DMS 273 (cell line): Measurements from ENCODE around the gene ZCCHC7.
A peak's percentile ranks its signal among the peaks of the same experiment; 100 is the strongest.
"Not testable (repeated sequence)": the region's sequence is repeated elsewhere in the genome, so short reads cannot be mapped to it uniquely, and the experiment has no call there.

ENCODE experiments used
- DNase-seq: peaks from one replicate; lab custom pipeline; 2025; ENCODE audit not compliant: unreplicated experiment; lab: John Stamatoyannopoulos, UW

ZCCHC7 gene

DNA sequence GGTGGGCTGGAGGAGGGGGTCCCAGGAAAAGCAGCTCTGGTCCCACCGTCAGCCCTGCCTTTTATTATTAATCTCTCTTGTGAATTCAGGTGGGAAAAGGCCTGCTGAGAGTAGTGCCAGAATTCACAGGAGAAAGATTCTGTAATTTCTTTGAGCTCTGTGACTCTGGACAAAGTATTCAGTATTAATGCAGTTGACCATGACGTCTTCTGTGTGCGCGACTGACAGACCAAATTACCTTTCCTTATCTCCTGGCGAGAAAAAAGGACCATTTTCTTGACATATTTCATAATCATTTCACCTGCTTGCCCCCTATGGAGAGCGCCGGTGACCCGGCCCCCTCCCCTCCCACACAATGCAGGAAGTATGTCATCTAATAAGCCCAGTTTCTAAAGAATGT is 275.3 kb downstream of the ZCCHC7 start:
- no peak for DNase-seq

DNA sequence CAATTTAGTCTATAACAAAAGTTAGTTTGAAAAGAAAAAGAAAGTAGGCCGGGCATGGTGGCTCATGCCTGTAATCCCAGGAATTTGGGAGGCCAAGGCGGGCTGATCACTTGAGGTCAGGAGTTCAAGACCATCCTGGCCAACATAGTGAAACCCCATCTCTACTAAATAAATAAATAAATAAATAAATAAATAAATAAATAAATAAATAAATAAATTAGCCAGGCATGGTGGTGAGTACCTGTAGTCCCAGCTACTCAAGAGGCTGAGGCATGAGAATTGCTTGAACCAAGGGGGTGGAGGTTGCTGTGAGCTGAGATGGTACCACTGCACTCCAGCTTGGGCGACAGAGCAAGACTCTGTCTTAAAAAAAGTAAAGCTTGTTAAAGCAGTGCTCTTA is 277.6 kb downstream of the ZCCHC7 start:
- DNase-seq, result not testable (repeated sequence)

DNA sequence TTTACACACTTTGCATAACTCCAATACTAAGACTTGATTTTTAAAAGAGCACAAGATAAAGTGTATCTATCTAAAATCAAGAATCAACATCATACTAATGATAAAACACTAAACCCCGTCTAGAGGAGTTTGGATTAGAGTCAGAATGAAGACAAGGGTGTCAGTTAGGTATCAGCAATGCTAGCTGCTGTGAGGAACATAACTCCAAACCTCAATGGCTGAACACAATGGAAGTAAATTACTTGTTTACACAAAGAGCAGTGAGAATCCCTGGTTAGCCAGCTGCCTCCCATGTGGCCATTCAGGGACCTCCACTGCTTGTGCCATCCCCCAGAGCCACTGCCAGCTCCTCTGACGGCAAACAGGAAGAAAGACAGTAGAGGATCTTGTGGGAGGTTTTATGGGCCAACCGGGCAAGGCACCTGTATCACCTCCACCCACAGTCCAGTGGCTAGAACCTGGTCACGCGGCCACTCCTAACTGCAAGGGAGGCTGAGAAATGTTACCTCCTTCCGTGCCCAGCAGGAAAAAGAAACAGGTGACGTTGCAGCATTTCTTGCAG is 278.2 kb downstream of the ZCCHC7 start:
- DNase-seq, result no peak

DNA sequence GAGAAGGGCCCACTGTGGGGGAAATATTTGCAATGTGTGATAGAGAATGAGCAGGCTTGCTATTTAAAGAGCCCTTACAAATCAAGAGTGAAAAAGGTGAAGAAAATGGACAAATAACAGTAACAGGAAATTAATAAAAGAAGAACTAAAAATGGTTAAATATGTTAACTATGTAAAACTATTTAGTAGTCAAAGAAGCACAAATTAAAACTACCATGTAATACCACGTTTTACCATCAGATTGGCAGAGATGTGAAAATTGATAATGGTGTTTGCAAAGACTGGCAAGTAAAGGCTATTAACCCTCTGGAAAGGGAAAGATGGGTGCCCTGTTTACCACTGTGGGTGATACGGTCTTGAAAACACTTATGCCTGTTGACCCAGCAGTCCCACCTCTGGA is 279.0 kb downstream of the ZCCHC7 start:
- no peak for DNase-seq

DNA sequence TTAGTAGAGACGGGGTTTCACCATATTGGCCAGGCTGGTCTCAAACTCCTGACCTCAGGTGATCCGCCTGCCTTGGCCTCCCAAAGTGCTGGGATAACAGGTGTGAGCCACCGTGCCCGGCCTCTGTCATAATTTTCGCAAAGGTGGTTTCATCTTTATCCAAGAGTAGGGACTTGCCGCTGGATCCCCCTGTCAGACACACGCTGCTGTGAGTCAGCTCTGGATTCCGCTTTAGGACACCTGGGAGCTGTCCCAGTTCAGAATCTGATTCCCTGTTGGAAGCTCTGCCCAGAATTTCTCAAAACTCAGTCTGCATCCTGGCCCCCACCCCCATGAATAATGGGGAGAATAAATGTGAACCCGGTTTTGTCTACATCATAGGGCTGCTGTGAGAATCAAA is 284.2 kb downstream of the ZCCHC7 start:
- no peak for DNase-seq

DNA sequence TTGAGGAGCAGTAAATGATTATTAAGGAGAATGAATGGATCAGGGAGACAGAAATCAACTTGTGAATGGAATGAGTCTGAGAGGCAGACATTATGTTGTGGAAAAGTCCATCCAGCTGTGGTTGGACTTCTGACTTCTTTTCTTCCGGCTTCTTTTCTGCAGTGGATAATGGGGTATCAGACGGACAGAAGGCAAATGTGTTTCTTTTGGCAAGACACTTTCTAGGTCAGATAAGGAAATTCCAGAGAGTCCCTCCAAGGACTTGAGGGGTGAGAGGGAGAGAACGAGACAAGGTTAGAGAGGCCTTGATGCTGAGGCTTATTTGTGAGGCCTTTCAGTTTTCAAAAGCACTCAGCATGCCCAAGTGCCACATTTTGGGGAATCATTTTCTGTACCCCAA is 285.0 kb downstream of the ZCCHC7 start:
- DNase-seq, result no peak

DNA sequence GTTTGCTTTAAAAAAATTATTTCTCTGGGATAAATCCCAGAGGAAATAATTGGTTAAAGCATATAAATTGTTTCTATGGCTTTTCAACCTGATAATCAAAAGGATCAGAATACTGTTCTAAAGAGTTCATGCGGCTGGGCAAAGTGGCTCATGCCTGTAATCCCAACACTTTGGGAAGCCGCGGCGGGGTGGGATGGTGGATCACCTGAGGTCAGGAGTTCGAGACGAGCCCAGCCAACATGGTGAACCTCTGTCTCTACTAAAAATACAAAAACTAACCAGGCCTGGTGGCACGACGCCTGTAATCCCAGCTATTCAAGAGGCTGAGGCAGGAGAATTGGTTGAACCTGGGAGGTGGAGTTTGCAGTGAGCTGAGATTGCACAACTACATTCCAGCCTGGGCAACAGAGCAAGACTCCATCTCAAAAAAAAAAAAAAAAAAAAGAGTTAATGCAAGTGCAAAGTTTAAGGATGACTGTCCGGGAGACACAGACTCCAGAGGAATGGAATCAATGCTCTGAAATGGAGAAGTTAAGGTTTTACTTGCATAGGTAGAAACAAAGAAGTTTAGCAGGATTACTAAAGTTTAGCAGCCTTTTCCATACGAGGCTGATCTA is 285.5 kb downstream of the ZCCHC7 start:
- DNase-seq, result no peak

GRCh38 chr9:37406603-37407401 is 286.4 kb downstream of the ZCCHC7 start:
- no peak for DNase-seq

- DNase-seq, result peak; percentile 14
Measured at GRCh38 chr9:37407468-37407867, 287.1 kb downstream of the ZCCHC7 start.
